Keratinocyte (primary cell): ENCODE results near the gene ANKS1B. TPM values are rescaled to one million over a fixed set of nuclear protein-coding genes. Genes with fewer than 3 reads are reported as not detected.

Source experiments
- DNase-seq: peaks from one replicate; pipeline ENCODE4 v3.0.0-alpha.2; 2011; ENCODE audit warnings: low read depth, missing footprints, low spot score
- FAIRE-seq: peaks from 2 replicates; lab custom pipeline; 2011; peaks lifted over from hg19 to GRCh38; lab: Jason Lieb, UNC
- H2AFZ ChIP-seq: 2 replicates; pipeline ENCODE4 v1.6.0; 2012; ENCODE audit warnings: low read length, control low read depth, inconsistent platforms; ENCODE audit not compliant: control insufficient read depth
- H3K27ac ChIP-seq: 2 replicates; pipeline ENCODE4 v1.5.1; 2011; ENCODE audit warnings: low read length; ENCODE audit not compliant: control insufficient read depth, insufficient read depth
- H3K27me3 ChIP-seq: 3 replicates; pipeline ENCODE4 v1.6.0; 2011; ENCODE audit warnings: low read length; ENCODE audit not compliant: control insufficient read depth, insufficient read depth; ENCODE audit errors: extremely low read depth
- H3K36me3 ChIP-seq, 2 experiments: 2 replicates in 1 of 2; 3 replicates in 1 of 2; pipeline ENCODE4 v1.5.1; 2011; ENCODE audit warnings: low read length in 2 of 2, mild to moderate bottlenecking in 1 of 2; ENCODE audit not compliant: control insufficient read depth in 2 of 2, insufficient read depth in 2 of 2; ENCODE audit errors: extremely low read depth in 1 of 2
- H3K4me1 ChIP-seq: 3 replicates; pipeline ENCODE4 v1.5.1; 2011; ENCODE audit warnings: low read length; ENCODE audit not compliant: control insufficient read depth, insufficient read depth; ENCODE audit errors: extremely low read depth
- H3K4me2 ChIP-seq: 3 replicates; pipeline ENCODE4 v1.6.0; 2011; ENCODE audit warnings: low read depth, low read length; ENCODE audit not compliant: control insufficient read depth, insufficient read depth; ENCODE audit errors: extremely low read depth
- H3K4me3 ChIP-seq, 3 experiments: fragments of 200-600 bp in 1 of 3; sonication (generic) in 1 of 3; 2 replicates in 2 of 3; 3 replicates in 1 of 3; pipeline ENCODE4 v1.5.1; 2011 to 2016; ENCODE audit warnings: low read length in 3 of 3, mild to moderate bottlenecking in 3 of 3, control low read depth in 2 of 3, inconsistent platforms in 1 of 3, low read depth in 1 of 3, mixed read lengths in 1 of 3, mixed run types in 1 of 3, moderate library complexity in 1 of 3; ENCODE audit not compliant: control insufficient read depth in 2 of 3, insufficient read depth in 2 of 3; ENCODE audit errors: extremely low read depth in 1 of 3
- H3K79me2 ChIP-seq: 2 replicates; pipeline ENCODE4 v1.6.0; 2012; ENCODE audit warnings: low read length; ENCODE audit not compliant: control insufficient read depth, insufficient read depth
- H3K9ac ChIP-seq: 3 replicates; pipeline ENCODE4 v1.6.0; 2011; ENCODE audit warnings: low read length; ENCODE audit not compliant: control insufficient read depth, insufficient read depth; ENCODE audit errors: extremely low read depth
- H3K9me1 ChIP-seq: 3 replicates; pipeline ENCODE4 v1.6.0; 2011; ENCODE audit warnings: low read length; ENCODE audit not compliant: control insufficient read depth, insufficient read depth; ENCODE audit errors: extremely low read depth
- H3K9me3 ChIP-seq: 2 replicates; pipeline ENCODE4 v1.5.1; 2012; ENCODE audit warnings: low read depth, low read length; ENCODE audit not compliant: control insufficient read depth
- H4K20me1 ChIP-seq: 3 replicates; pipeline ENCODE4 v1.6.0; 2011; ENCODE audit warnings: low read length; ENCODE audit not compliant: control insufficient read depth, insufficient read depth; ENCODE audit errors: extremely low read depth
- CTCF ChIP-seq, 3 experiments: IDR thresholded peaks in 1 of 3; conservative IDR thresholded peaks in 1 of 3; optimal IDR thresholded peaks in 1 of 3; 2 replicates in 2 of 3; 3 replicates in 1 of 3; pipeline versions ENCODE3 to v1.5.1; 2011; ENCODE audit warnings: low read length in 3 of 3, mild to moderate bottlenecking in 3 of 3, moderate library complexity in 2 of 3, control low read depth in 1 of 3, inconsistent platforms in 1 of 3; ENCODE audit not compliant: insufficient read depth in 2 of 3; ENCODE audit errors: extremely low read depth in 1 of 3
- EZH2 ChIP-seq: IDR thresholded peaks from one replicate; pipeline ENCODE4 v1.6.1; 2012; ENCODE audit warnings: inconsistent platforms, mild to moderate bottlenecking, low read length, moderate library complexity
- dilution Hi-C: fragments of 300-500 bp; cut with MboI; formaldehyde crosslinking; loops from one replicate; pipeline ENCODE4 v1.7.0; 2020; ENCODE audit warnings: low sequenced_read_pairs; ENCODE audit not compliant: extremely low pct_ligation_motif_present
- polyA plus RNA-seq, 5 experiments: library from polyadenylated mRNA; depleted of rRNA in 3 of 5; stranded (reverse) in 3 of 5; stranded (forward) in 1 of 5; unstranded in 1 of 5; fragments of >200 nt; gene quantifications; 1 replicate in 1 of 5; 2 replicates in 3 of 5; 3 replicates in 1 of 5; pipeline versions ENCODE4 v1.2.1 to v1.2.3, GENCODE V29; 2011 to 2012; ENCODE audit warnings: missing spikeins in 2 of 5, low read depth in 1 of 5, low replicate concordance in 1 of 5

The ANKS1B gene
- polyA plus RNA-seq, 1 donor (not counting 4 experiments of a cell fraction or from before 2014, with no cell fraction given), result not detected

- Histone ChIP-seq H3K27ac (no peak overlapping the region), H4K20me1 (no peaks in the 10 kb centered on the region), H2AFZ (no peak overlapping the region), H3K27me3 (peaks cover 32% of the 10 kb centered on the region), H3K4me3 (no peak overlapping the region), H3K79me2 (no peaks in the 10 kb centered on the region), H3K4me2 (no peak overlapping the region), H3K9me3 (no peaks in the 10 kb centered on the region), H3K9me1 (no peaks in the 10 kb centered on the region), H3K9ac (no peak overlapping the region), H3K36me3 (no peaks in the 10 kb centered on the region), H3K4me1 (no peaks in the 10 kb centered on the region)
- DNase-seq, result no peak
- FAIRE-seq, result no peak
- peak; percentile 96 for TF ChIP-seq EZH2
- TF ChIP-seq CTCF (optimal IDR thresholded peaks at IDR 0.05 in 1 of 3, IDR thresholded peaks at IDR 0.05 in 1 of 3, conservative IDR thresholded peaks at IDR 0.05 in 1 of 3; ENCODE audit: extremely low read depth in 1 of 3, insufficient read depth in 2 of 3, low read length in 3 of 3), result no peak
- dilution Hi-C loops, result no loop called here
Observed at GRCh38 chr12:98895086-98895651, 1089.6 kb downstream of the ANKS1B start.

GRCh38 chr12:98894412-98895085 is 1090.2 kb downstream of the ANKS1B start:
- Histone ChIP-seq H4K20me1 (no peaks in the 10 kb centered on the region), H3K9ac (no peak overlapping the region), H3K79me2 (no peaks in the 10 kb centered on the region), H3K9me1 (no peaks in the 10 kb centered on the region), H3K4me2 (no peak overlapping the region), H3K9me3 (no peaks in the 10 kb centered on the region), H3K27me3 (peaks cover 32% of the 10 kb centered on the region), H3K4me1 (no peaks in the 10 kb centered on the region), H3K4me3 (no peak overlapping the region), H2AFZ (no peak overlapping the region), H3K27ac (no peak overlapping the region), H3K36me3 (no peaks in the 10 kb centered on the region)
- TF ChIP-seq CTCF (optimal IDR thresholded peaks at IDR 0.05 in 1 of 3, IDR thresholded peaks at IDR 0.05 in 1 of 3, conservative IDR thresholded peaks at IDR 0.05 in 1 of 3; ENCODE audit: extremely low read depth in 1 of 3, insufficient read depth in 2 of 3, low read length in 3 of 3), result no peak
- peak; percentile 21 for TF ChIP-seq EZH2
- dilution Hi-C loops, result no loop called here
- FAIRE-seq, result no peak
- DNase-seq, result no peak
